HG02623 (cell line): ENCODE measurements around the gene TRNT1.
A peak's percentile ranks its signal among the peaks of the same experiment; 100 is the strongest.

Experiments used
- ATAC-seq: cut with Tn5 transposase; IDR thresholded peaks from one replicate; pipeline ENCODE4 v1.9.1; 2021; ENCODE audit warnings: moderate library complexity; ENCODE audit not compliant: unreplicated experiment

Gene TRNT1

GRCh38 chr3:3110749-3111361 lies 15.9 kb upstream of the TRNT1 start:
- no peak for ATAC-seq

- no peak for ATAC-seq
Measured at GRCh38 chr3:3113042-3113709, 13.6 kb upstream of the TRNT1 start.

GRCh38 chr3:3117651-3118050 lies 9.1 kb upstream of the TRNT1 start:
- ATAC-seq, result no peak

DNA sequence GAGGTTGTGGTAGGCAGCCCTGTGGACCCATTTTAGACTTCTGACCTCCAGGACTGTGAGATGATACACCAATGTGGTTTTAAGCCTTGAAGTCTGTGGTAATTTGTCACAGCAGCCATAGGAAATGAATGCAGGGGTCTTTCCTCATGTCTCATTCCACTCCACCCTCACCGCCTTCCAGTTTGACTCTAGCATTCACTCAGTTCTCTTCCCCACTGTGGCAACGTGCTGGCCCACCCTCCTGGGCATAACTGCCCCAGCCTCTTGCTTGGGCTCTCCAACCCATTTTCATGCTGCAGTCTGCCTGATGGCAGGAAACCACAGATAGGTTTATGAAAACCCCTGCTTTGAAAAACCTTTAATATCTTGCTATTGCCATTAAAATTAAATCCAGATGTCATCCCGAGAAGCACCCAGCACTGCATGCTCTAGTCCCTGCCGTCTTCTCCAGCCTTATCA lies 7.3 kb upstream of the TRNT1 start:
- peak; percentile 54 for ATAC-seq

DNA sequence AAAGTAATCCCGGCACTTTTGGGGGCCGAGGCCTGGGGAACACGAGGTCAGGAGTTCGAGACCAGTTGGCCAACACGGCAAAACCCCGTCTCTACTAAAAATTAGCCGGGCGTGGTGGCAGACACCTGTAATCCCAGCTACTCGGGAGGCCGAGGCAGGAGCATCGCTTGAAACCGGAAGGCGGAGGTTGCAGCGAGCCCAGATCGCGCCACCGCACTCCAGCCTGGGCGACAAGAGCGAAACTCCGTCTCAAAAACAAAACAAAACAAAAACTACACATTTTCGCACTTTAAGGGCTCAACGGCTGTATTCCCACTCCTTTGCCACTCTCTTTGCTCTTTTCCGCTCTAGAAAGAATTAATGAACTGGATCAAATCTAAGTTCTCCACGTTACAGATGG lies 763 bp upstream of the TRNT1 start:
- no peak for ATAC-seq

- peak; percentile 17 for ATAC-seq
Measured at GRCh38 chr3:3127432-3128010, 781 bp downstream of the TRNT1 start.

GRCh38 chr3:3129579-3129978 lies 2.8 kb downstream of the TRNT1 start:
- ATAC-seq, result no peak

GRCh38 chr3:3133500-3133899 lies 6.8 kb downstream of the TRNT1 start:
- ATAC-seq, result no peak

GRCh38 chr3:3134750-3135448 lies 8.2 kb downstream of the TRNT1 start:
- ATAC-seq, result no peak

- no peak for ATAC-seq
Measured at GRCh38 chr3:3137526-3137925, 10.8 kb downstream of the TRNT1 start.

- ATAC-seq, result no peak
Measured at GRCh38 chr3:3141939-3142338, 15.2 kb downstream of the TRNT1 start.

DNA sequence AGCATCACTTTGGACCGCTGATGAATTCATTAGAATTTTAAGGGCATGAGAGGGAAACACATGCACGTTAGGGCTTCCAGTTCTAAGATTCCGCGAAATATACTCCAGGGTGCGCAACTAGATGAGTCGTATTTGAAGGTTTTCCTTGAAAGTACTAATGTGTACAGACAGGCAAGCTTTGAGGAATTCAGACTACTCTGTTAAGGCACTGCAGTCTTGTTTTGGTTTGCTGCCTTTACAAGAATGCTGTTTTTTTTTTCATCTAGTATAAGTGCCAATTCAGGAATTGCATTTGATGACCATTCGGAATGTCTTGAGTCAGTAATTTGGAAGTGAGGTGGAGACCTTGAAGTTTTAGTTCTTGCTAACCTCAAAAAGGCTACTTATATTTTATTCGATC lies 19.1 kb downstream of the TRNT1 start:
- ATAC-seq, result no peak

DNA sequence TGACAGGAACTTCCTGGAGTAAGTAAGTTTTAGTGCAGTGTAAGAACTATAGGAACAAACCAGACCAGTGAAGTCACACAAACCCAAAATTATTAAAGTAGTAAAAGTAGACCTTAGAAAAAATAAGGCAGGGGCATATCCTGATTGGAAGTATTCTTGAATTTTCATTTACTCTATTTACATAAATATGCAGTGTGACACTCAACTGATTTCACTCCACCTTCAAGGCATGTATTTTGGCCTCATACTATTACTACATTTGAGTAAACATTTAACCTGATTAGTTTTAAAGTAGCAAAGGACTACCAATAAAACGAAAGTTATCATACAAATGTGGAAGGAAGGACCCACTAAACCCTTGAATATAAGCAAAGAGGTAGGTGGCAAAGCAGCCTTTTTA lies 22.8 kb downstream of the TRNT1 start:
- no peak for ATAC-seq

DNA sequence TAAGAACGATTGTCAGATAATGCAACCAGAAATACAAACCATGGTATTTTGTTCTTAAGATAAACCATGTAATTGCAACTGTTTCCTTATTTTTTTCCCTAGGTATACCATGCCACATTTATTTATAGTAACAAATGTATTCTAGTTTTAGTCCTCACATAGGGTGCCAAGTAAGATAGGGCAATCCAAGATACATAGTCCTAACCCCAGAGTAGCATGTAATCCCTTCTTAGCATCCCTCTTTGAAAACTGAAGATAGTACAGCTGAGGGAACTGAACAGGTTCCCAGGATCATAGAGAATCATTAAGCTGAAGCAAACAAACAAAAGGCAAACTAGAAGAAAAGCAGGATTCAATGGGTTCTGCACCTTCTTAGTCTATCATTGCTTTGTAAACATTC lies 24.8 kb downstream of the TRNT1 start:
- ATAC-seq, result no peak

GRCh38 chr3:3154879-3155610 lies 28.3 kb downstream of the TRNT1 start:
- ATAC-seq, result no peak

DNA sequence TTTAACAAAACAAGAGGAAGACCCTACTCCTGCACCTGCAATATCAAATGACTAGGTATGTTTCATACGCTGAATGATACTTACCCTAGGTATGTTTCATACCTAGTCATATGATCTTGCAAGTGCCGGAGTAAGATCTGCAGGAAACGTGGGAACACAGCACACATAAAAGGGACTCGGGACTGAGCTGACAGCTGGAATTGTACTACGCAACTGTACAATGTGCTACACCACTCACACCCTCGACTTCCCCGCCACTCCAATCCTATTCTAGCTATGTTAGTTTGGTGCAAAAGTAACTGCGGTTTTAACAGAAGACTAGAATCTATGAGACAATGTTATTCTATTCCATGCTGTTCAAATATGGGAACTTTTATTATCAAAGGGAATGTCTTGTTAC lies 30.7 kb downstream of the TRNT1 start:
- no peak for ATAC-seq

- no peak for ATAC-seq
Measured at GRCh38 chr3:3160826-3161225, 34.1 kb downstream of the TRNT1 start.

DNA sequence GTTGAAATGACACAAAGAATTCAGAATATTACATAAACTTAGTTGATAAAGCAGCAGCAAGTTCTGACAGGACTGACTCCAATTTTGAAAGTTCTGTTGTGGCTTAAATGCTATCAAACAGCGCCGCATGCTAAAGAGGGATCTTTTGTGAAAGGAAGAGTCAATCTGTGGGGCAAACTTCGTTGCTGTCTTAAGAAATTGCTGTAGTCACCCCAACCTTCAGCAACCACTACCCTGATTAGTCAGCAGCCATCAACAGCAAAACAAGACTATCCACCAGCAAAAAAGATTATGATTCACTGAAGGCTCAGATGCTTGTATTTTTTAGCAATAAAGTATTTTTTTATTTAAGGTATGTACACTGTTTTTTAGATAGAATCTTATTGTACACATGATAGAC lies 38.5 kb downstream of the TRNT1 start:
- ATAC-seq, result no peak

- ATAC-seq, result no peak
Measured at GRCh38 chr3:3165650-3166049, 38.9 kb downstream of the TRNT1 start.

- ATAC-seq, result no peak
Measured at GRCh38 chr3:3170998-3171397, 44.3 kb downstream of the TRNT1 start.

- no peak for ATAC-seq
Measured at GRCh38 chr3:3172627-3173026, 45.9 kb downstream of the TRNT1 start.
